ENCODE measurements around the gene USO1.
"Not testable (repeated sequence)": the region's sequence is repeated elsewhere in the genome, so short reads cannot be mapped to it uniquely, and the experiment has no call there.

Gene USO1

DNA sequence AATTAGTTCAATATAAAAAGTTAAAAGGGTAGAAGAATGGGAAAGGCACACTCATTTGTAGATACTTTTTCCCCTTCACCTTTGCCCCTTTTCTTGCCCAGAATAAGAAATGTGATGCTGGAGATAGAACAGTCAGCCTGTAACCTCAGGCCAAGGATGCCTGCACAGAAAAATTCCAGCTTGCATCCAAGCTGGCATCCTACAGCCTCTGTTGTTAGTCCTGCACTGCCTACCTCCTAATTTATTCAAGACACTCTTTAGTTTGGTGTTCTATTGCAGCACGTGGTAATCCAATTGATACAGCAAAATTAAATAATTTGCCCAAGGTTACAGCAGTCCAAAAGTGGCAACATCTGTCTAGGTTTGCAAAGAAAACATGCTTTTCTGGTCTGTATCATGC lies 9.7 kb upstream of the USO1 start:
- no peak for DNase-seq (ENCODE audit: low spot score)

DNA sequence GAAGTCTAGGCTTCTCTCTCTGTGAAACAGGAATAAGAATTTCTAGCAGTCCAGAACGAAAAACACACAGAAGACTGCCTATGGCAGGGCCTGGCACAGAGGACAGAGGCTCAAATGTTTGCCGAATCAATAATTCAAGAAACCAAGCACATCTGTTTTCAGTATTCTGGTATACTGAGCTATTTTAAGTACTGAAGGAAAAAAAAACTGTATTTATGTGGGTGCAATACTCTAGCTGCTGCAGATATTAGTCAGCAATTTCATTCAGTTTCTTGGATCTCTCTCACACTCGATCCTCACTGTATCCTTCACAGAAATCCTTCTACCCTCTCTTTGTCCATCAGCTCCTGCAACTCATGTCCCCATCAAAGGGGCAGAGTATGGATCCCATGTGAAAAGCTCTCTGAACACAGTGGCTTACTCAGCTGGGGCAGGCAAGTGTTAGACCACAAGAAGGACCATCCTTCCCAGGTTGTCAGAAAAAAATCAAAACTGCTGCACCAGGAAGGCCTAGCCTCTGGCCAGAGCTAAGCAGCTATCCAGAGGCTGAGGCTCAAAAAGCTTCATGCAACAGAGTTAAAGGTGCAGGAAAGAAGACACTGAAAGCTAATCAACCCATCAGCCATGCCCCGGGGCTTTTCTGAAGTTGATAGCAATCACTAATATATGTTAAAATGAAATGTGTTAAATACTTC lies 9.1 kb upstream of the USO1 start:
- no peak for DNase-seq (ENCODE audit: low spot score)

DNA sequence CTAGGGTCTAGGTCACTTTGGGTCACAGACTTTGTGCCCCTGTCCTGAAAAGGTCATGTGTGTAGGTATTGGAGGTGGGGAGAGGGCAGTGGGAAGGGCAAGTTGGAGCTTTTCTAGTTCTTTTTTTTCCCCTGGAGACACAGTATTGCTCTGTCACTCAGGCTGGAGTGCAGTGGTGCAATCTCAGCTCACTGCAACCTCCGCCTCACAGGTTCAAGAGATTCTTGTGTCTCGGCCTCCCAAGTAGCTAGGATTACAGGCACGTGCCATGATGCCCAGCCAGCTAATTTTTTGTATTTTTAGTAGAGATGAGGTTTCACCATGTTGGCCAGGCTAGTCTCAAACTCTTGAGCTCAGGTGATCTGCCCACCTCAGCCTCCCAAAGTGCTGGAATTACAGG lies 8.3 kb upstream of the USO1 start:
- not testable (repeated sequence) for DNase-seq (ENCODE audit: low spot score)

DNA sequence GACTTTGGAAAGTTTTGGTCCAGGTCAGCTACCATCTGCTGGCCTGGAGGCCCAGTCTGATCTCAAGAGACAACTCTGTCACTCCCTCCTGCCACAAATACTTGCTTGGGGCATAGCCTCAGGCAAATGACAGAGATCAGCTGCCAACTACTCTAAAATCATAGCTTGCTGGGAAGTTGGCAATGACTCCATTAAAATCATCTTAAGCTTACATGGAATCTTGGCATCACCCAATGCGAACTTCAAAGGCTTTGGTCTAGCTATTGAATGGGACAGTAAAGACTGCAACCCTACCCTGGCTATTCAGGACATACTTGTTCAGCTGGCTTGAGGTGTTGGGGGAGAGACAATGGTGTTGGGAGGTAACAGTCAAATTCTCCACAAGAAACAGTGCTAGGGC lies 7.0 kb upstream of the USO1 start:
- no peak for DNase-seq (ENCODE audit: low spot score)

DNA sequence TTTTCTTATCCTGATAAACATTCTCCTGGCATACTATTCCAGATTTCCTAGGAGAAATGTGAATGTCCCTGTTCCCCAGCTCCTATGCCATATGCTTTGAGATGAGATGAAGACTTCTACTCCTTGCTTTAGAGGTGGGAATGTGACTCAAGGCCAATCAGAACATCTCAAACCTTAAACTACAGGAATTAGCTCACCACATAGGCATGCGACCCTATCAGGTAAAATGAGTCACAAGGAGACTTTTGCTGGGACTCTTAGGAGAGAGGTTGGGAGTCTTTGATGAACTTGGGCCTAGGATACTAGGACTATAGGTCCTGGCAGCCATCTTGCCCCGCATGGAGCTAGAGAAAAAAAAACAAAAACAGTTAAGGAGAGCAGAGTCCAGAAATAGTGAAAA lies 5.8 kb upstream of the USO1 start:
- no peak for DNase-seq (ENCODE audit: low spot score)

DNA sequence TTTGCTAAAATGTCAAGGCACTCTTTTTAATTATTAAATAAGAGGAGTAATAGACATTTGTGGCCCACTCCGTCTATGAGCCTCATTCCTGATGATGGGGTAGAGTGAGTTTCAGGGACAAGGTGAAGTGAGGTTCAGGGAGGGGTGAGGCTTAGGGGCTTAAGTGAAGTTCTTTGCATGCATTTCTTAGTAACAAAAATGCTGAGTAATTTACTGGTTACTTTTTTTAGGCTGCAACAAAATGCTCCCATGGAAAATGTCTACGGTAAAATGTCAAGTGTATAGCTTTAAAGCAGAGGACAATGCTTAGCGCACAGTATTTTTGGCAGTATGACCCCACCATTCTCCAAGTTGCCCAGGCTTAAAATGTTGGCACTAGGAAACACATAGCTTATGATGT lies 2.0 kb upstream of the USO1 start:
- no peak for DNase-seq (ENCODE audit: low spot score)

DNA sequence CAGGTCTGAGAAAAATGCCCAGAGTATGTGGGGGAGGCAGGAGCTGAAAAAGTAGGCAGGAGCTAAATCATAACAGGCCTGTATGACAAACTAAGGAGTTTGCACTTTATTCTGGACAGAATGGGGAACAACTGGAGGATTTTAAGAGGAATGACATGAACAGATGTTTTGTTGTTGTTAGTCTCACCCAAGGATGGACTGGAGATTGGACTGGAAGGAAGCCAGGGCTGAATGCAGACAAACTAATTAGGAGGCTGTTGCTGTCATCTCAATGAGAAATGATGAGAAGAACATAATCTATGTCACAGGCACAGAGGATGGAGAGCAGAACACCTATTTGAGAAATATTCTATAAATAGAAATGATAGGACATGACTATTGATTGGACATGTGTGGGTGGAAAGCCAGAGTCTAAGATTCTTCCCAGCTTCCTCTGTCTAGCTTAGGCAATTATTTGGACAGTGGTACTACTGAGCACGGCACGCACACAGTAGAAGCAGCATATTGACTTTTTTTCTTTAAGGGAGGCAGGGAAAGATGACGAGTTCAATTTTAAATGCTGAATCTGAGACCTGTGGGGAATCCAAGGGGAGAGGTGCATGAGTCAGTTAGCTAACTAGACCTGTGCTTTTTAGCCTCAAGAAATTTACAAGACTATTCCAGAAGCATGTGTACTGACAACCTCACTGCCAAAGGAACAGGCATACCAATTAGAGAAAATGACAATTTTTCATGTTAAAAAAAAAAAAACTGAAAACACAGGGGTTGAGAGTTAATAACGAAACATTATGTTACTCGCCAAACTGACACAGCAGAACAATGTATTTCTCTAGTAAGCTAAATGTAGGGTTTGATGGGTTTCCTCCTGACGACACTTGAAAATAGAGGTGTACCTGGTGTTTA lies 963 bp upstream of the USO1 start:
- DNase-seq (ENCODE audit: low spot score): no peak

DNA sequence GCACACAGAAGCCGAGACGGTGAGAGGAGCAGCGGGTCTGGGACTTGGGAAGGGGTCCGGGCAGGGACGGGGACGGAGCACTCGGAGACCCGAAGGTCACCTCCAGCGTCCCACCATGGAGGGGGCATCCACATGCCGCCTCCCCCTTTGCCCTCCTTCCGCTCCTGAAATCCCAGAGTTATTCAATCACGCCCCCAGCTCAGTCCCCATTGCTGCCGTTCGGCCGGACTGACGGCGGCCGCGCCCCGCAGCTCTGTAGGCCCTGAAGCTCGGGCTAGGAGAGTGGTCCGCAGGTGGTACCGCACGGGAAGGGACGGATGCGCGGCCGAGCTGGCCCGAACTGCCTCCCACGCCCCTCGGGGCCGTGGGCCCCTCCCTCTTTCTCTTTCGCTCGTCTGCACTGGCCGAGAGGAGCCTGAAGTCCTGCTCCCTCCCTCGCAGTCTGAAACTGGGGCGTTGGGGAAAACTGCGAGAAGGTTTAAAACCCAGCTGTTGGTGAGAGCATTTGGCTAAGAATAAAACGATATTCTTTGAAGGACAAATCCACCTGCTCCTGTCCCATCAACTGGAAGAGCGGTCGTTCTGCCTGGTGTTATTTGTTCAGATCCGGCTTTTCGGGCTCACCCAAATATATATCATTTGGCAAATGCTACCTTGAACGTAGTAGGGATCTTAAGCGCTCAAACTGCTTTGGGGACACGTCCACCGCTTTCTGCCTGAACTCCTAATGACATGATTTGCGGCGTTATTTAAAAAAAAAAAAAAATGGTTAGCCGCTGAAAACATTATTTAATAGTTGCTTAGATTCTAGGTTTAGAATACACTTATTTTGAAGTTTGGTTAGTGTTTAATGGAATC lies 719 bp downstream of the USO1 start:
- DNase-seq (ENCODE audit: low spot score): peak; percentile 68

DNA sequence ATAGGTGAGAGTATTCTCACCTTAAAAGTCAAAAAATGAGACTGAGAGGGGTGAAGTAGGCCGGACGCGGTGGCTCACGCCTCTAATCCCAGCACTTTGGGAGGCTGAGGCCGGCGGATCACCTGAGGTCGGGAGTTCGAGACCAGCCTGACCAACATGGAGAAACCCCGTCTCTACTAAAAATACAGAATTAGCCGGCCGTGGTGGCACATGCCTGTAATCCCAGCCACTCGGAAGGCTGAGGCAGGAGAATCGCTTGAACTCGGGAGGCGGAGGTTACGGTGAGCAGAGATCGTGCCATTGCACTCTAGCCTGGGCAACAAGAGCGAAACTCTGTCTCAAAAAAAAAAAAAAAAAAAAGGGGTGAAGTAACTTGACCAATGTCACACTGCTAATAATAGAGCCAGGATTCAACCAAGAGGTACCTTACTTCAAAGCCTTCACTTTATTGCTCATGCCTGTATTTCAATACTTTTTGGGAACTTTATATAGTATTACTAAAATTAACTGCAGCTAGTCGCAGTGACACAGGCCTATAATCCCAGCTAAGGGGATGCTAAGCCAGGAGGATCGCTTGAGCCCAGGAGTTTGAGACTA lies 1.7 kb downstream of the USO1 start:
- DNase-seq (ENCODE audit: low spot score): not testable (repeated sequence)

DNA sequence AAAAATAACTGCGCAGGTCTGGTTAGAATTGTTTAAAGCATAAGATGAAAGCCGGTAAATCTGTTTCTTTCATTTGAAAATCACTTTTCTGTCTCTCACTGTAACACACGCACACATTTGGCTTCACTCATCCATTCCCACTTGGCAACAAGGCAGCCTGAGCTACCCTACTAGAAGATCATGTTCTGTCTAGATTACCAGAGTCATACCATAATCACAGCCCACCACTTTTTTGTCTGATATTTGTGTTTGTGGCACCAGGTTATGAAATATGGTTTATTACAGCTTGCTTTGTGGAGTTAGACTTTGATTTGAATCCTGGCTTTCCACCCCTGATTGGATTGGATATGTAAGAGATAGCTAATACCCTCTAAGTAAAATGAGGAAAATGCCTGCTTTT lies 2.2 kb downstream of the USO1 start:
- DNase-seq (ENCODE audit: low spot score): no peak

DNA sequence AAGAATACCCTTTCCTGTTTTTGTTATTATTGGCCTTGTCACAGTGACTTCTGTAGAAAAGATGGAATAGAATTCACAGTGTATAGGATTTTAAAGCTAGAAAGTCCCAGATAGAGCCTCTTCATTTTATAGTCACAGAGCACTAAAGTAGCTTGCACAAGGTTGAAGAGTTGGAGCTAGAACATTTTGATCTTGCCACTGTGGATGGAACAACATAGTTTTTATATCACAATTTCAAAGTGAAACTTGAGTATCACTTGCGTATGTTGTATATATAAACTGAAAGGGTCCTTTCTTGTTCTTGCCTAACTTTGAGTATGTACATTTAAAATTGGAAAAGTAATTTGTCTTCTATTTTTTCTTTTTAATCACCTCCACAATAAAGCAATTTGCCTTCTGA lies 2.7 kb downstream of the USO1 start:
- DNase-seq (ENCODE audit: low spot score): no peak

DNA sequence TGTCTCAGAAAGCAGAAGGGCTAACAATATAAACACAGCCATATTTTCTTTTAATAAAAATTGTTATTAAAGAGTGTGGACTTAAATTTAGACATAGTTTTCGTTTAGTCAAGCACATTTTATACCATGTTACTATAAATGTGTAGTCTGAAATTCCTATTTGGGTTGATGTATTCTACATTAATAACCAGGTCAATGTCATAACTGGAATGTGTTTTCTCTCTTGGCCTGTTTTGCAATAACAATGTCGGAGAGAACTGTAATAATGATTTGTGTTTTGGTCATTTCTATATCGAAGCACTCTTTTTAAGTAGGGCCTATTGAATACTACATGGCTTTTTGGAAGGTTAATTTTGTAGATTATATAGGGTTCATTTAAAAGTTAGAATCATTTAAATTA lies 5.5 kb downstream of the USO1 start:
- no peak for DNase-seq (ENCODE audit: low spot score)

DNA sequence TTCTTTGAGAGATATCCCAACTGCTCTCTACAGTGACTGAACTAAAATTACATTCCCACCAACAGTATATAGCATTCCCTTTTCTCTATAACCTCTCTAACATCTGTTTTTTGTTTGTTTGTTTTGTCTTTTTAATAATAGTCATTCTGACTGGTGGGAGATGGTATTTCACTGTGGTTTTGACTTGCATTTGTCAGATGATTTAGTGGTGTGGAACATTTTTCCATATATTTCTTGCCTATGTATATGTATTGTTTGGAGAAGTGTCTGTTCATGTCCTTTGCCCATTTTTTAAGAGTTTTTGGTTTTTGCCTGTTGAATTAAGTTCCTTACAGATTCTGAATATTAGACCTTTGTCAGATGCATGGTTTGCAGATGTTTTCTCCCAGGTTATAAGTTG lies 9.0 kb downstream of the USO1 start:
- DNase-seq (ENCODE audit: low spot score): no peak

DNA sequence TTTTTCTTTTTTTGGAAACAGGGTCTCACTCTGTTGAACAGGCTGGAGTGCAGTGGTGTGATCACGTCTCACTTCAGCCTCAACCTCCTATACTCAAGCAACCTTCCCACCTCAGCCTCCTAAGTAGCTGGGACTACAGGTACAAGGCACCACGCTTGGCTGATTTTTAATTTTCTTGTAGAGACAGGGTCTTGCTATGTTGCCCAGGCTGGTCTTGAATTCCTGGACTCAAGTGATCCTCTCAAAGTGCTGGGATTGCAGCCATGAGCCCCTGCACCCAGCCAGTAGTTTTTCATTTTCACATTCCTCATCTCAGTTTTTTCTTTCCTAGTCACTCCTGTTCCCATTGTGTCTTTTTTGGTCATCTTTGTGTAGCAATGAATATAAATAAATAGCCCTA lies 11.1 kb downstream of the USO1 start:
- DNase-seq (ENCODE audit: low spot score): no peak

DNA sequence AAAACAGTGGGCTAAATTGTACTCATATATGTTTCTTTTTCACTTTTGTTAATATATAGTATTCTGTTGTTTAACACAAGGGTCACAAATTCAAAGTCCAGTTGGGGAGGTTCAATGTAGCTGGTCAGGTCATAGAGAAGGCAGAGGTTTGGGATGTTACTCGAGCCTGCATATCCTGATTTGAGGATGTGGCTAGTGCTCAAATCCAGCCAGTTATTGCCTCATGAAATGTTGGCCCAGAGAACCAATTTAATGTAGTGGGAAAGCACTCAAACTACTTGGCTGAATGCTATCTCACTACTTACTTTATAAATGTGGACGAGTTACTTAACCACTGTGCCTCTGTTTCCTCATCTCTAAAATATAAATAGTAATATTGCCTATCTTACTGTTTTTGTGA lies 12.5 kb downstream of the USO1 start:
- DNase-seq (ENCODE audit: low spot score): no peak

DNA sequence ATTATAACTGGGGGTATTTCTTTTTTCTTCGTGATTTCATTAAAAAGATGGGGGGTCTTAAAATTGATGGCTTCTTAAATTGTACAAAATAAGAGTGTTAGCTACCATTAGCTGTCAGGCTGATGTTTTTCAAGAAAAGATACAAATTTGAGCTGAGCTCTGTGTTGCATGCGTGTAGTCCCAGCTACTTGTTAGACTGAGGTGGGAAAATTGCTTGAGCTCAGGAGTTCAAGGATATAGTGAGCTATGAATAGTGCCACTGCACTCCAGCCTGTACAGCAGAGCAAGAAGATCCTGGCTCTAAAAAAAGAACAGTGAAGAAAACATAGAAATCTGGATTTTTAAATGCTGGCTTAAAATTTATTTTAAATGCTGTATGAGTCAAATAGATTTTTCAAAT lies 13.0 kb downstream of the USO1 start:
- no peak for DNase-seq (ENCODE audit: low spot score)

DNA sequence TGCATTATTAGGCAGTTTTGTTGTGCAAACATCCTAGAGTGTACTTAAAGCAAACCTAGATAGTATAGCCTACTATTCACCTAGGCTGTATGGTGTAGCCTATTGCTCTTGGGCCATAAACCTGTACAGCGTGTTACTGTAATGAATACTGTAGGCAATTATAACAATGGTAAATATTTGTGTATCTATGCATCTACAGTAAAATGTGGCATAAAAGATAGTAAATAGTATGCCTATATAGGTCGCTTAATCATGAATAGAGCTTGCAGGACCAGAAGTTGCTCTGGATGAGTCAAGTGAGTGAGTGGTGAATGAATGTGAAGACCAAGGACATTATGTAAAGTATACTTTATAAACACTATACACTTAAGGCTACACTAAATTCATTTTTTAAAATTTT lies 16.6 kb downstream of the USO1 start:
- no peak for DNase-seq (ENCODE audit: low spot score)

DNA sequence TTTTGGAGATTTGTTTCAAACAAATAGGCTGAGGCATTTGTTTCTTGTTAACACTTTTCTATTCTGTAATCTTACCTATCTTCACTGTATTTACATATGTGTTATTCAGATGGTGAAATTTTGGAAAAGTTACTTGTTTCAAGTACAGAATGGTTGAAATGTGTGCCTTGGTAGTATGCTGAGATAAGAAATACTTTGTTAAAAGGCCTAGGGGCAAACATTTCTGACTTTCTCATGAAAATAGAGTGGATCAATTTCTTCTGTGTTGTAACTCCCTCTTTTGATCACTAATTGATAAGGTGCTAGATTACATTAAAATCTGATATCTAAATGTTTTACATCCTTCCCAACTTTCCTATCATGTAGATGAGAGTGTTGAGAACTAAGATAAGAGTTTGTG lies 18.1 kb downstream of the USO1 start:
- DNase-seq (ENCODE audit: low spot score): no peak

DNA sequence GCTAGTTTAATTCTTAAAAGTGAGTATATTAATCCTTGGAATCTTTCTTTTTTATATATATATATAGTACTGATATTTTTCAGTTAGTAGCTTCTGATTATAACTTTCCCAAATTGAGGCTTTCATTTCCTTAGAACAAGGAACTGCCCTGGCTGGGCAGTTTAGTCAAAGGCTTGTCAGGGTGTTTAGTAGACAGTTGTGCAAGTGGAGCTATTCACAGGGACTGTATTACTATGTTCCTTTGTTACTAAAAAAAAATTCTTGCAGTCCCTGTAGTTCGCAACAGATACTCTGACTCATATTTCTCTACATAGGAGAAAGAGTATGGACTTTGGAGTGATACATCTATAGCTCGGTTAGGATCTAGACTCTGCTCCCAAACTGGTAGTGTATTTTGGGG lies 20.8 kb downstream of the USO1 start:
- no peak for DNase-seq (ENCODE audit: low spot score)

DNA sequence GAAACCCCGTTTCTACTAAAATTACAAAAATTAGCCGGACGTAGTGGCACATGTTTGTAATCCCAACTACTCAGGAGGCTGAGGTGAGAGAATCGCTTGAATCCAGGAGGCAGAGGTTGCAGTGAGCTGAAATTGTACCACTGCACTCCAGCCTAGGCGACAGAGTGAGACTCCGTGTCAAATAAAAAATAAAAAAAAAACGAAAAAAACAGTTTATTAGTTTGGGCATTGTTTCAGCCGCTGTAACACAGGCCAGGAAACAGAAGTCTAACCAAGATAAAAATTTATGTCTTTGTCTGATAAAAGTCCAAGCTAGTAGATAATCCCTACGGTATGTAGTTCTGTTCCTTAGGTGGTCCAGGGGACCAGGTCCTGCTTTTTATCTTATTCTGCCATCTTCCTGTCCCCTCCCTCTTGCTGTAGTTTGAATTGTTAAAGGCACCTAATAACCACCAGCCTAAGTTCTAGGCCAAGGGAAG lies 21.4 kb downstream of the USO1 start:
- no peak for DNase-seq (ENCODE audit: low spot score)

DNA sequence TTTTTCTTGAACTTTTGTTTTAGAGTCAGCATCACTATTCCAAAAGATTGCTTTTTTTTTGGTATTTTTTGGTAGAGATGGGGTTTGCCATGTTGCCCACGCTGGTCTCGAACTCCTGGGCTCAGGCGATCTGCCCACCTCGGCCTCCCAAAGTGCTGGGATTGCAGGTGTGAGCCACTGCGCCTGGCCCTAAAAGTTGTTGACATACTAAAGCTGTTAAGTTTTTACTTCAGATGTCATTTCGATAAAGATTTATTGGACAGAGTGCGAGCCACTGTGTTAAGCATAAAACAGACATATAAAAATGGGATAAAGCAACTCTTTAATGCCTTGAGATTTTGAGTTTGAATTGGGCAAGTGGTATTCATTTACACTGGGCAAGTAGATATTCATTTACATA lies 28.3 kb downstream of the USO1 start:
- DNase-seq (ENCODE audit: low spot score): no peak

DNA sequence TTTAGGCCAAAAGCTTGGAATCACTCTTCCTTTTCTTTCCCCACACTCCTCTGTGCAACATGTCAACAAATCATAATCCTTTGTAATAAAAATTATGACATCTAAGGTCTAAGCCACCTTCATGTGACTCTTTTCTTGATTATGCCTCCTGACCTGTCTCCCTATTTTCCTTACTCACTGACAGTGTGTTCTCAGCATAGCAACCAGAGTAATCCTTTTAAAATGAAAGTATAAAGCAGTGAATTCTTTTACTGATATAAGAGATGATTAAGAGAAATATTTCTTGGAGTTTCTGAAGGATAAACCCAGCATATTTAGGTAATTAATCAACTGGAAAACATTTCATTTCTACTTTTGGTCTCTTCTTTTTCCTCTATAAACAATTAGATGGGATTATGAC lies 44.7 kb downstream of the USO1 start:
- peak; percentile 24 for DNase-seq (ENCODE audit: low spot score)
